HG03025 (cell line): ENCODE measurements around the gene PGD.
"Not testable (repeated sequence)": the region's sequence is repeated elsewhere in the genome, so short reads cannot be mapped to it uniquely, and the experiment has no call there.

Source experiments
- ATAC-seq: cut with Tn5 transposase; IDR thresholded peaks from one replicate; pipeline ENCODE4 v1.9.1; 2021; ENCODE audit warnings: mild to moderate bottlenecking, moderate library complexity; ENCODE audit not compliant: unreplicated experiment, low FRiP score

PGD gene

DNA sequence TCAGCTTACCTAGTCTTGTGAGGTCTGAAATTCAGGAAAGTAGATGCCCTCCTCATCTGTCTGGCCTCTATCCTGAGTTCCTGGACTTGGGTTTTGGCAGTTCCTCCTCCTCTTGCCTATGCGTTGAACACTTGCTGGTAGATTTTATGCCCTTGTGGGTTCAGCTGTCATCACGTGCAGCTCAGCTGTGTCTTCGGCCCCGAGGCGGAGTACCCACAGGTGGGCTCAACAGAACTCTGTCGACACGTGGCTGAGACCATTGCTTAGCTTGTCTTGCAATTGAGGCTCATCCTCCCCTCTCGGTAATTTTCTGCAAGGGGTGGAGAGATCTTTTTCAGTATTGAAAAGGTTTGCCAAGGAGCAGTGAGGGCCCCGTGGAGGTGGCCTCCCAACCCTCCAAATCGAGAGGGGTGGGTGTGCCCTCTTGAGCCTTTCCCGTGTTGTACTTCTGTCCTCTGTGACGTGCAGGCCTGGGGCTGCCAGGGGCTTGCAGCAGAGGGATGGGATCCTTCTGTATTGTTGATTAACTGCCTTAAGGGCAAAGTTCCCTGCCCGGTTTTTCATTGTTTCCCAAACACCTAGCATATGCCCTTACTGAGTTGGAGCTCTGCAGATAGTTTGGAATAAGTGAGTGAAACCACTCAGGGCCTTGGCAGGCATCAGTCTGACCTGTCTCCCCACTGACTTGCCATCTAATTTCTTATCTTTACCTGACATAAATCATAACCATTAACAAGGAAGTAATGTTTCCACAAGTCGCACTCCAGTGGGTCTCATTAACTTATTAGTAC is 34.2 kb downstream of the PGD start:
- ATAC-seq: no peak

DNA sequence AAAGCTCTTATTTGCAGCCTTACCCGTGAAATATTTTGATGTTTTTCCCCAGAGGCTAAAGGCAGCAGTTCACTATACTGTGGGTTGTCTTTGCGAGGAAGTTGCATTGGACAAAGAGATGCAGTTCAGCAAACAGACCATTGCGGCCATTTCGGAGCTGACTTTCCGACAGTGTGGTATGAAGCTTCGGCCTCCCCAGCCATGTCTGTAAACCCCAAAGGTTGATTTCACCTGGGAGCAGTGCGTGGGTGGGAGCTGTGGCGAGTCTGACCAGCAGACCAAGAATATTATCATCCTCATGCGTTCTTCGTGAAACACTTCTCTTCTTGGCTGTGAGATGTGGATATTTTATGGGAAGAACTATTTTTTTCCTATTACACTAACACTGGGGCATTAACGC is 34.9 kb downstream of the PGD start:
- ATAC-seq: no peak

DNA sequence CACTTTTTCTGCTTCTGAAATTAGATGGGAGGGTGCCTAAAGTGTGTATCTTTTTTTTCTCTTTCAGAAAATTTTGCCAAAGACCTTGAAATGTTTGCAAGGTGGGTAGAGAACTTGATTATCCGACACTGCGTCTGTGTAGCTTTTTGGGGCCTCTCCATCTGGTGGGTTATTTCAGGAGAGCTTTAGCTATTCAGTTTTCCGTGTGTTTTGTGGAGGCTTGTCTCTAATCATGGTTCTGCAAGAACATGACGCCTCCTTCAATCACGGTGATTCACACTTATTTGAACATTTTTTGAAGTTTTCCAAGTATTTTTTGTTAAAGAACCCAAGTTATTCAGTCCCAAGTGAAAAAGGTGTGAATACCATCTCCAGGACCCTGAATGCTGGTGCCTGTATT is 35.7 kb downstream of the PGD start:
- ATAC-seq: no peak

DNA sequence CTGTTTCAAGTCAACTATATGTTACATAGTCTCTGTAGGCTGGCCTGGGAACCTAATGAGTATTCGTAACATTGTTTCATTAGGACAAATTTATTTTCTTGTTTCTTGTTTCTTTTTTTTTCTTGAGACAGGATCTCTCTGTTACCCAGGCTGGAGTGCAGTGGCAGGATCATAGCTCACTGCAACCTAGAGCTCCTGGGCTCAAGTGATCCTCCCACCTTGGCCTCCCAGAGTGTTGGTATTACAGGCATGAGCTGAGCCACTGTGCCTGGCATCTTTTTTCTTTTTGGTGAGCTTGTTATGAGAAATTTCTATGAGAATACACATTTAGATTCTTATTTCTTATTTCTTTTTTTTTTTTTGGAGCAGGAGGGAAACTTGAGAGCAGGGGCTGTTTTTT is 38.2 kb downstream of the PGD start:
- ATAC-seq: no peak

DNA sequence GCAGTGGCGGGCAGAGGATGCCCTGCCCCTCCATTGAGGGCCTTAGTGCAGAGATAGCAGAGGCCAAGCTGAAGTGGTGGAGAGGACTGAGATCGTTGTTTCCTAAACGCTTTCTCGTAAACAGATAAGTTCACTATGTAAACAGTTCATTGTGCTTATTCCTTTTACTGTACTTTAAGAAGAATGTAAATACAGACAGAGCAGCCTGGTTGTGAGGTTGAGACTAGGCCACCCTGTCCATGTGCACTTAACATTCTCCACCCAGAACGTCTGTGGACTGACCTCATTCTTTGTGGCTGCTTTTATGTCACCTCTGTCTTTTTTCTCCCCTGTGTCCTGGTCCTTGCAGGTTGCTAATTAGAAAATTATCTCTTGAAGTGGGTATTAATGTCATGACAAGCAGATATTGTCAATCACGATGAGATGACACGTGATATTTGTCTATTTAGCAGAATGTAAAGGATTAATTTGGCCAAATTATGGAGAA is 39.9 kb downstream of the PGD start:
- ATAC-seq: no peak

DNA sequence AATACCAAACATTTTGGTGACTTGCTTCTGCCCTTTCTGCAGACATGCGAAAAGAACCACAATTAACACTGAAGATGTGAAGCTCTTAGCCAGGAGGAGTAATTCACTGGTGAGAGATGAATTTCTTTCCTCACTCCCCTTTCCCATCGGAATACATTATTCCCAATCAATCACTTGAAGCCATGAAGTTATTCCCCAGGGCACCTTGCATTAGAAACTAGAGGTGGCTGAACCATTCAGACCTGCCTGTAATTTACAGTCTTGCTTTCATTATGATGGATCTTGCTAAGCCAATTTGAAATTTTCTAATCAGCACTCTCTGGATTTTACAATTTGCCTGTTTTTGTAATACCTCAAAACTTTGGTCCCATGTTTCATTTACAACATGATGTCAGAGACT is 41.4 kb downstream of the PGD start:
- ATAC-seq: no peak

DNA sequence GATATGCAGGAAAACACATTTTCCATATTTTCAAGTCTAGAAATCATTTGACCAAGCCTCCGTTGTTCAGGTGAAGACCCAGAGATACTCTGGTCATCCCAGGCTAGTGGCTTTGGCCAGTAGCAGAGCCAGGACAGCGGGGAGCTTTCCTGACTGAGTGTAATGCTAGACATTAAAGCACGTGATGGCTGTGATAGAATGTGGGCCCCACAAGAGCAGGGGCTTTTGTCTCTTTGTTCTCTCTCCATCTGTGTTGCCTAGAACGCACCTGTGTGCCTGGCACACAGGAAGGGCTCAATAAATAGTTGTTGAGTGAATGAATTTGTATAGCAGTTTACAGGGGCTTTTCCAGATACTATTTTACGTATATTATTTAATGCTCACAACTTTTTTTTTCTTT is 41.9 kb downstream of the PGD start:
- ATAC-seq: no peak

DNA sequence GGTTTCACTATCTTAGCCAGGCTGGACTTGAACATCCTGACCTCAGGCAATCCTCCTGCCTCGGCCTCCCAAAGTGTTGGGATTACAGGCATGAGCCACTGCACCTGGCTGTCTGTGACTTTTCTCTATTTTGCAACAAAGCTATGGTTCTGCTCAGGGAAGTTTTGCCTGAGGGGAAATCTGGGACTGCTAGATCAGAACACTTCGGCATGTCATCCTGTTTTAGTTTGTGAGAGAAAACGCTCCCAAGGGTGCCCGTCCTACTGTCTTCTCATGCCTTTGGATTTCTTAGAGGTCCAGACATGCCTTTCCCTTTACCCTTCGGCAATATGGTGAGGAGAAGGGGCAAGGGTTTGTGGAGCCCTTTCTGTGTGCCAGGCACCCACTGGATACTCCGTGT is 45.4 kb downstream of the PGD start:
- no peak for ATAC-seq

DNA sequence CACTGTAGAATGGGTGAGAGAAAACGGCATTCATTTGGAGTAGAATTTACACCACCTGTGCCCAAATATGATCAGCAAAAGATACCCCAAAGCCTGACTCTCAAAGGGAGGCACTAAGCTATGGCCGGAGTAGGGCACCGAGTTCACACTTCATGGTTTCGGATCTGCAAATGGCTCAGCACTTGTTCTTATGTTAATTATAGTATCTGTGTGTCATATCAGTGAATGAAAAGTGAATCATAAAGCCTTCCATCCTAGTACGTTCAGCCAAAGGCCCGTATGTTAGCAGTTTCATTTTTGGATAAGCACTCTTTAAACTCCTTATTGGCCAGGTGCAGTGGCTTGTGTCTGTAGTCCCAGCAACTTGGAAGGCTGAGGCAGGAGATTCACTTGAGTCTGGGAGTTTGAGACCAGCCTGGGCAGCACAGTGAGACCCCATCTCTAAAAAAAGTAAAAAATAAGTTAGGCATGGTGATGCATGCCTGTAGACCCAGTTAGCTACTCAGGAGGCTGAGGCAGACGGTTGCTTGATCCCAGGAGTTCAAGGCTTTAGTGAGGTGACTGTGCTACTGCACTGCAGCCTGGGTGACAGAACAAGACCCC is 46.0 kb downstream of the PGD start:
- no peak for ATAC-seq

DNA sequence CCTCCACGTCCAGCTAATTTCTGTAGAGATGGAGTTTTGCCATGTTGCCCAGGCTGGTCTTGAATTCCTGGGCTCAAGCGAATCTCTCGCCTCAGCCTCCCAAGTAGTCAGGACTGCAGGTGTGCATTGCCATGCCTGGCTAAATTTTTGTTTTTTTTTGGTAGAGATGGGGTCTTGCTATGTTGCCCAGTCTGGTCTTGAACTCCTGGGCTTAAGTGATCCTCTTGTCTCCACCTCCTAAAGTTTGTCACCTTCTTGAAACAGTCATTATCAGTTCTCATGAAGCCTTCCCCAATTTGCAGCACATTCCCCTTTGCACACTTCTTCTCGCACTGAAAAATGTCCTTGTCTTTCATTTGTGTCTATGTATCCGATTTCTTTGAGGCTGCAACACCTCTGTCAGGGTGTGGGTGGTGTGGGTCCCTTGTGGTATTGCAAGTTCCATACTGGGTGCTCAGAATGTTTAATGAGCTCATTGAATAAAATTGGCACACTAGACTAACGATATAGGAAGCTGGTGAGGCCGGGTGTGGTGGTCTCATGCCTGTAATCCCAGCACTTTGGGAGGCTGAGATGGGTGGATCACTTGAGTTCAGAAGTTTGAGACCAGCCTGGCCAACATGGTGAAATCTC is 48.0 kb downstream of the PGD start:
- ATAC-seq: no peak

DNA sequence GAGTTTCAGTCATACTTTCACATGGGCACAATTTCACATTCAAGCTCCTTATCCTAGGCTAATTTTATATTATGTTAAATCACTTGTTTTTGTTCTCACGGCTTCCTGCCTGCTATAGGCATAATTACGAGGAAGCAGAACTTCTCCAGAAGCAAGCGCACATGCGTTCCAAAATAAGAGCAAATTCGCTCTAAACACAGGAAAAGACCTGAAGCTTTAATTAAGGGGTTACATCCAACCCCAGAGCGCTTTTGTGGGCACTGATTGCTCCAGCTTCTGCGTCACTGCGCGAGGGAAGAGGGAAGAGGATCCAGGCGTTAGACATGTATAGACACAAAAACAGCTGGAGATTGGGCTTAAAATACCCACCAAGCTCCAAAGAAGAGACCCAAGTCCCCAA is 50.9 kb downstream of the PGD start, which contains the start of gene CORT:
TSS of gene CORT (plus strand) at position 281 of the 400 bp plus-strand sequence. CDS start 193 bp downstream, outside the sequence.
- no peak for ATAC-seq

DNA sequence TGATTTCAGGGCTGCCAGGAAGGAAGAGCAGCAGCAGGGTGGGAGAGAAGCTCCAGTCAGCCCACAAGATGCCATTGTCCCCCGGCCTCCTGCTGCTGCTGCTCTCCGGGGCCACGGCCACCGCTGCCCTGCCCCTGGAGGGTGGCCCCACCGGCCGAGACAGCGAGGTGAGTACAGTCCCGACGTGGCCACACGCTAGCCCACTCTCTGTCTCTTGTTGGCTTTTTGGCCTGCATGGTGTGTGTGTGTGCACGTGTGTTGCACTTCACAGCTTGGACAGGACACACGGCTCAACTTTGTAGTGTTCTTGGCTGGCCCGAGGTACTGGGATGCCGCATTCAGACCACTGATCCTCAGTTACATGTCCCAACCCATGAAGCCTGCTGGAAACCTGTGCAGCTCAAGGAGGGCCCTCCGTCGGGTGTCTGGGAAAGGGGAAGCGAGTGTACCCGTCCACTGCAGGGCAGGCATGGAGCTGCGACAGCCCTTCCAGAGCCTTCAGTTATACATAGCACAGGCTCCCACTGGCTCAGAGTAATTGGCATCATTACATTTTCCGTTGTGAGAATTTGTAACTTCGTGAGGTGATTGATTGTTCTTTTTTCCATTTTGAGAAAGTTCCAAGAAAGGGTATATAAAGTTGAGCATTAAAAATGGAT is 51.4 kb downstream of the PGD start:
- no peak for ATAC-seq

DNA sequence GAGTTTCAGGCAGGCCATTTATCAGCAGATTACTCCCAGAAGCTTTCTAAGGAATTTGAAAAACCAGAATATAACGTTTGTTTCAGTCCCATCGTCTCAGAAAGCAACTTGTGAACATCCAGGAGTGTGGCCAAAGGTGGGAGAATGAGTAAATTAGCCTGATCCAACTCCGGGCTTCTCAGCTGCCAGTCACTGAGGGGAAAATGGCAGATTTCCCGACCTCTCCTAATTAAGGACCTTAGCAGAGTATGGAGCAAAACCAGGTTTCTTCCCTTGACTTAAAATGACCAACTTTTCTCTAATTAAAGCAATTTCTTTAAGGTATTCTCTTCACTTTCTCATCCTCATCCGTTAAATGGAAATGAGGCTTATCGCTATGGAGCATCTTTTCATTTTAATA is 52.0 kb downstream of the PGD start:
- ATAC-seq: no peak

DNA sequence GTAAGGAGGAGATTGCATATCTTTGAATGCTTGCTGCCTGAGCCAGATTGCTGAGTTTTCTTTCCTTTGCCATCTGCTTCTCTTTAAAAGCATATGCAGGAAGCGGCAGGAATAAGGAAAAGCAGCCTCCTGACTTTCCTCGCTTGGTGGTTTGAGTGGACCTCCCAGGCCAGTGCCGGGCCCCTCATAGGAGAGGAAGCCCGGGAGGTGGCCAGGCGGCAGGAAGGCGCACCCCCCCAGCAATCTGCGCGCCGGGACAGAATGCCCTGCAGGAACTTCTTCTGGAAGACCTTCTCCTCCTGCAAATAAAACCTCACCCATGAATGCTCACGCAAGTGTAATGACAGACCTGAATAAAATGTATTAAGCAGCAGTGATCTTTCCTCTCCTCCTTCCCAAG is 52.4 kb downstream of the PGD start:
- ATAC-seq: no peak

DNA sequence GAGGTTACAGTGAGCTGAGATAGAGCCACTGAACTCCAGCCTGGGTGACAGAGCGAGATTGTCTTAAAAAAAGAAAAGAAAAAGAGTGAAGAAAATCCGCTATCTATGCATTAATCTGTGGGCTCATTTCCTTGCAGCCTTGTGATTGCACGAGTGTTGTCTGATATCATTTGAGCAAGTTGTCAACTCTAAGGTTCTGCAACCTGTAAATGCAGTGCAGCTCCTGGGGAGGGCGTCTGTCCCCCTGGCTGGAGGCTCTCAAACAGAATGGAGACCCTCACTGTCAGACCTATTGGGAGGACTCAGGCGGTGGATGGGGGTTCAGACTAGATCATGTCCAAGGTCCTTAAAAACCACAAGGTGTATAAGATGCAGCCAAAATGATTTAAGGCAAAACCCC is 57.2 kb downstream of the PGD start:
- ATAC-seq: no peak

DNA sequence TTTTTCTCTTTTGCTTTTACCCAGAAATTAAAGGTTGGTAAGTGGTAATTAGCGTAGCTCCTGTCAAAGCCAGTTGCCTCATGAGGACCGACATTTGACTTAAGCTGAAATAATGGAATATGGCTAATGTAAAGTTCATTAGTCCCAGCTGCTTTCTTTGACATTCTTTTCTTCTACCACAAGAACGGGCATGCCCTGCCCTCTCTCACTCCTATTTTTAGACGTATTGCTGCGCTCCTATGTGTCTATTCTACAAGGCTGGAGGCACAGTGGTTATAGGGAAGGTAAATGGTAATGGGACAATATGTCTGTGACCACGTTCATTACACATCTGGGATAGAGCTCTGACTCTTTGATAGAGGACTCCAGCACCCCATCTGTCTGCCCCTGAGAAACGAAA is 57.8 kb downstream of the PGD start:
- no peak for ATAC-seq

DNA sequence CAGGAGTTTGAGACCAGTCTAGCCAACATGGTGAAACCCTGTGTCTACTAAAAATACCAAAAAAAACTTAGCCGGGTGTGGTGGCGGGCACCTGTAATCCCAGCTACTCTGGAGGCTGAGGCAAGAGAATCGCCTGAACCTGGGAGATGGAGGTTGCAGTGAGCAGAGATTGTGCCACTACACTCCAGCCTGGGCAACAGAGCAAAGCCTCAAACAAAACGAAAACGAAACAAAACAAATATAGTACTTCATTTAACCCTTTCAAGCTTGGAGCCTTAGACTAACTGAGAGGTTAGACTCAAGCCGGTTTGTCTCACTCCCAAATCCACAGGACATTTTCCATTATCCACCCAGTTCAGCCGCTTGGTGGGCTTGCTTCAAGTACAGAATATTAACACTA is 58.6 kb downstream of the PGD start:
- ATAC-seq: not testable (repeated sequence)

DNA sequence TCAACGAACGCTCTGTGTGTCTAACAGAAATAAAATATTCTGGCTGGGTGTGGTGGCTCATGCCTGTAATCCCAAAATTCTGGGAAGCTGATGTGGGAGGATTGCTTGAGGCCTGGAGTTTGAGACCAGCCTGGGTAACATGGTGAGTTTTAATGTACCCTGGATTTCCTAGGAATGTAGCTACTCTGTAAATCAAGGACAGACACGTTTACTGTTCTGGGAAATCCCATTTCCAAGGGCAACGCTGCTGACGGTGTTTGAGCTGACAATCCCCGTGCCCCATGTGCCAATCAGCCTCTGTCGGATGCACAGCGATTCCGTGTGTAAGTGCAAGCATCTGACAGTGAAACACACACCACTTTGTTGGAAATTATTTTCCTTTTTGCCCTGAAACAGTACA is 59.0 kb downstream of the PGD start:
- ATAC-seq: no peak

DNA sequence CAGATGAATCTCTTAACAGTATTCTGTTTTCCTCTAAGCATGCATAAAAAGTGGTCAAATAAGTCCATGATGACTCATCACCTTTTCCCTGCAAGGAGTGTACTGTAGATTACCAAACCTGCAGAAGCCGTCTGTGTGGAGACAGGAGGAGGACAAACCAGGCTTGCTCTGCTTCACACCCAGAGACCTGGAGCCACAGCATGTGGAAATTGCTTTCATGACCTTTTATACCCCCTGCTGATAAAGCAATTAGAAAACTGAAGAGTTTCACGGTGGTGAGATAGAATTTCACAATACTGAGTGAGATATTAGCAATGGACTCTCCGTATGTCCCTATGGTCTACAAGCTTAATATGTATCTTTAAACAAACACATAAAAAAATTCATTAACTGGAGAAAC is 60.3 kb downstream of the PGD start:
- ATAC-seq: no peak

DNA sequence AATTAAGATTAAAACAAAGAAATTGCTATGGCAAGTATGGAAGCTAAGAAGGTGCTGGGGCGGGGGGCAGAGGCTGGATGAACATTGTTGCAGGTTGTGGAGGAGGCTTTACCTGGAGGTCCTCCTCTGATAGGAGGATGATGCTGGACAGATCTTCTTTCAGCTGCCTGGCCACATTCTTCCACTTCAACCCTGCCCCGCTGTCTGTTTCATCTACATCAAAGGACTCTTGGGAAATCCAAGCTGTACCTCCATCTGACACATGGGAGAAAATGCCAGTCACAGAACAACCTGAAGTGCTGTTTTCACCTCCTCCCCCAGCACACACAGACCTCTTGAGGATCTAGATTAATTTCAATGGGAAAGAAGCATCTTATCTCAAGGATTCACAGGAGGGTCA is 68.2 kb downstream of the PGD start:
- no peak for ATAC-seq

DNA sequence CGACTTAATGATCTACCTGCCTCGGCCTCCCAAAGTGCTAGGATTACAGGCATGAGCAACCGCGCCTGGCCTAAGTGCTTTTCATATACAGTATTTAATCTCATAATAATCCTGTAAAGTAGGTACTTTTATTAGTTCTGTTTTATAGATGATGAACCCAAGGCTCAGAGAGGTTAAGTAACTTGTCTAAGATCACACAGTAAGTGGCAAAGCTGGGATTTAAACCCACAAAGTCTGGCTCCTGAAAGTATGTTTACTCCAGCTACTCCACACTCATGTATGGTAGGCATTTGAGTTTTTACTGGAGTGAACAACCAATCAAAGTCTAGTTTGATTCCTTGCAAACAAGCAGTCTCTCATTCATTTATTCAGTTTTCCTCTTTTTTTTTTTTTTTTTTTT is 71.2 kb downstream of the PGD start:
- no peak for ATAC-seq
